IMR-90 (cell line): ENCODE data around the gene CIB1. TPM values are rescaled to one million over a fixed set of nuclear protein-coding genes. Genes with fewer than 3 reads are reported as not detected.

Experiments used
- ATAC-seq: fragments of 200-7000 bp; cut with Tn5 transposase; 2 replicates; pipeline ENCODE4 v1.9.1; 2020; ENCODE audit warnings: low read depth, mild to moderate bottlenecking, moderate library complexity
- BruUV-seq: library from RNA; stranded (reverse); fragments of 400-500 nt; replicated peaks from 2 replicates; lab custom pipeline; 2021; lab: Mats Ljungman, UMichigan
- CTCF ChIA-PET: fragments of 300-600 bp; formaldehyde crosslinking; extraction: SDS; loops from one replicate; lab custom pipeline; 2021; ENCODE audit warnings: antibody characterized with exemption; lab: Yijun Ruan, JAX
- POLR2A ChIA-PET: fragments of 300-600 bp; sonication (Branson Sonifier 250); formaldehyde crosslinking; loops from one replicate; lab custom pipeline; 2022; ENCODE audit warnings: antibody characterized with exemption; ENCODE audit not compliant: unreplicated experiment; lab: Charles Lee
- DNase-seq: peaks from one replicate; pipeline ENCODE4 v3.0.0; 2013
- H2AFZ ChIP-seq: replicated peaks from 2 replicates; pipeline ENCODE3; 2013; ENCODE audit warnings: low read length, mild to moderate bottlenecking; ENCODE audit not compliant: poor library complexity
- H2AK5ac ChIP-seq: 2 replicates; pipeline ENCODE4 v1.6.1; 2013; ENCODE audit warnings: low read depth, low read length, inconsistent platforms
- H2AK9ac ChIP-seq: replicated peaks from 2 replicates; pipeline ENCODE3; 2013; ENCODE audit warnings: mild to moderate bottlenecking, low read depth, low read length, moderate library complexity; ENCODE audit not compliant: poor library complexity
- H2BK120ac ChIP-seq: 2 replicates; pipeline ENCODE4 v1.6.1; 2013; ENCODE audit warnings: low read depth, low read length, inconsistent platforms
- H2BK15ac ChIP-seq: 3 replicates; pipeline ENCODE4 v1.6.1; 2013; ENCODE audit warnings: low read depth, low read length, inconsistent platforms
- H2BK20ac ChIP-seq: 2 replicates; pipeline ENCODE4 v1.6.1; 2013; ENCODE audit warnings: low read depth, mild to moderate bottlenecking, inconsistent platforms, low read length, moderate library complexity
- H2BK5ac ChIP-seq: 2 replicates; pipeline ENCODE4 v1.6.1; 2013; ENCODE audit warnings: mild to moderate bottlenecking, low read depth, low read length, inconsistent platforms; ENCODE audit not compliant: poor library complexity, severe bottlenecking
- H3K14ac ChIP-seq: replicated peaks from 2 replicates; pipeline ENCODE4 v1.6.1; 2013; ENCODE audit warnings: low read depth, low read length, inconsistent platforms
- H3K18ac ChIP-seq: 2 replicates; pipeline ENCODE4 v1.6.1; 2013; ENCODE audit warnings: low read depth, low read length, control low read depth
- H3K23ac ChIP-seq: 2 replicates; pipeline ENCODE4 v1.6.1; 2013; ENCODE audit warnings: low read depth, low read length, inconsistent platforms
- H3K27ac ChIP-seq: 2 replicates; pipeline ENCODE4 v1.5.1; 2013; ENCODE audit warnings: mild to moderate bottlenecking, control low read depth, low read length; ENCODE audit not compliant: insufficient read depth
- H3K27me3 ChIP-seq: 2 replicates; pipeline ENCODE4 v1.6.1; 2013; ENCODE audit warnings: low read length; ENCODE audit not compliant: control insufficient read depth, insufficient read depth
- H3K36me3 ChIP-seq: 2 replicates; pipeline ENCODE4 v1.6.1; 2013; ENCODE audit warnings: low read length, mixed read lengths; ENCODE audit not compliant: control insufficient read depth, insufficient read depth
- H3K4ac ChIP-seq: 2 replicates; pipeline ENCODE4 v1.6.1; 2013; ENCODE audit warnings: low read depth, low read length, inconsistent platforms
- H3K4me1 ChIP-seq: 2 replicates; pipeline ENCODE4 v1.6.1; 2013; ENCODE audit warnings: low read length, mixed read lengths; ENCODE audit not compliant: control insufficient read depth, insufficient read depth
- H3K4me2 ChIP-seq: 2 replicates; pipeline ENCODE4 v1.6.1; 2013; ENCODE audit warnings: low read depth, mild to moderate bottlenecking, control low read depth, low read length, moderate library complexity
- H3K4me3 ChIP-seq: 2 replicates; pipeline ENCODE4 v1.5.1; 2013; ENCODE audit warnings: low read depth, mild to moderate bottlenecking, control low read depth, low read length, moderate library complexity; ENCODE audit not compliant: insufficient read depth
- H3K56ac ChIP-seq: 2 replicates; pipeline ENCODE4 v1.6.1; 2013; ENCODE audit warnings: low read length, inconsistent platforms; ENCODE audit not compliant: insufficient read depth; ENCODE audit errors: extremely low read depth
- H3K79me1 ChIP-seq, 2 experiments: 2 replicates each; pipeline ENCODE4 v1.6.1; 2013; ENCODE audit warnings: low read length in 2 of 2, inconsistent platforms in 1 of 2, low read depth in 1 of 2
- H3K9ac ChIP-seq: 2 replicates; pipeline ENCODE4 v1.6.1; 2013; ENCODE audit warnings: low read depth, low read length, control low read depth
- H3K9me1 ChIP-seq: 2 replicates; pipeline ENCODE4 v1.6.1; 2013; ENCODE audit warnings: low read length, inconsistent platforms; ENCODE audit not compliant: insufficient read depth
- H3K9me3 ChIP-seq: 2 replicates; pipeline ENCODE4 v1.6.1; 2013; ENCODE audit warnings: low read length; ENCODE audit not compliant: control insufficient read depth, insufficient read depth
- H4K20me1 ChIP-seq: 2 replicates; pipeline ENCODE4 v1.6.1; 2013; ENCODE audit warnings: low read length, inconsistent platforms; ENCODE audit not compliant: insufficient read depth
- H4K5ac ChIP-seq: 2 replicates; pipeline ENCODE4 v1.6.1; 2013; ENCODE audit warnings: mild to moderate bottlenecking, low read depth, low read length, control low read depth
- H4K8ac ChIP-seq, 2 experiments: 2 replicates each; pipeline ENCODE4 v1.6.1; 2013; ENCODE audit warnings: low read depth in 2 of 2, low read length in 2 of 2, control low read depth in 1 of 2, inconsistent platforms in 1 of 2
- H4K91ac ChIP-seq: 2 replicates; pipeline ENCODE4 v1.6.1; 2013; ENCODE audit warnings: low read depth, low read length, inconsistent platforms; ENCODE audit not compliant: insufficient read depth
- CEBPB ChIP-seq: IDR thresholded peaks from 2 replicates; pipeline ENCODE4 v1.6.1; 2012; ENCODE audit warnings: low read depth, low read length, improper control_type of control experiment
- FOS ChIP-seq: fragments of 150-350 bp; IDR thresholded peaks from 2 replicates; pipeline ENCODE4 v1.6.1; 2016; ENCODE audit warnings: low read depth, low read length
- POLR2A ChIP-seq: IDR thresholded peaks from 2 replicates; pipeline ENCODE4 v1.6.1; 2012; ENCODE audit warnings: mild to moderate bottlenecking, low read depth, low read length
- SMC3 ChIP-seq: fragments of 150-350 bp; IDR thresholded peaks from 2 replicates; pipeline ENCODE4 v1.6.1; 2016; ENCODE audit warnings: low read depth, mild to moderate bottlenecking, antibody characterized with exemption, low read length, moderate library complexity
- WGBS, 2 experiments: methylation state at CpG; one replicate each; pipeline versions ENCODE4 v1.1.5 to v1.1.7; 2013; ENCODE audit warnings: missing lambda C conversion rate in 2 of 2; ENCODE audit not compliant: insufficient read length in 1 of 2; ENCODE audit errors: extremely low coverage in 2 of 2; 5-methylcytosine and 5-hydroxymethylcytosine counted together
- dilution Hi-C: fragments of 300-500 bp; cut with HindIII; formaldehyde crosslinking; loops from one replicate; pipeline ENCODE4 v1.14.3; 2018; ENCODE audit warnings: low sequenced_read_pairs; ENCODE audit not compliant: unreplicated experiment
- in situ Hi-C: fragments of 300-500 bp; cut with MboI; formaldehyde crosslinking; loops from 3 replicates; pipeline ENCODE4 v1.14.3; 2019; ENCODE audit warnings: low sequenced_read_pairs, inconsistent platforms, mixed read lengths
- intact Hi-C: fragments of 100-400 bp; cut with micrococcal nuclease; formaldehyde crosslinking; loops from 2 replicates; pipeline ENCODE4 v1.10.0; 2022
- polyA plus RNA-seq, 3 experiments: library from polyadenylated mRNA; depleted of rRNA; stranded (reverse); fragments of >200 nt; gene quantifications; 2 replicates each; pipeline ENCODE4 v1.2.3, GENCODE V29; 2012; ENCODE audit warnings: low replicate concordance in 1 of 3
- total RNA-seq: library from RNA; depleted of rRNA; stranded (reverse); fragments of >200 nt; gene quantifications from 2 replicates; pipeline ENCODE4 v1.2.3, GENCODE V29; 2012

The CIB1 gene
- total and polyA plus RNA-seq, 2 of the 4 experiments (the other 2 are of a cell fraction), result 31.5 to 94.1 TPM

DNA sequence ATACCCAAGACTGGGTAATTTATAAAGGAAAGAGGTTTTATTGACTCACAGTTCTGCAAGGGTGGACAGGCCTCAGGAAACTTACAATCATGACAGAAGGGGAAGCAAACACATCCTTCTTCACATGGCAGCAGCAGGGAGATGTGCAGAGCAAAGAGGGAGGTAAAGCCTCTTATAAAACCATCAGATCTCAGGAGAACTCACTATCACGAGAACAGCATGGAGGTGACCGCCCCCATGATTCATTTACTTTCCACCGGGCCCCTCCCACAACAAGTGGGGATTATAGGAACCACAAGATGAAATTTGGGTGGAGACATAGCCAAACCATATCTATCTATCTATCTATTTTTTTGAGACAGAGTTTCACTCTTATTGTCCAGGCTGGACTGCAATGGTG is 5.6 kb upstream of the CIB1 start (continued):
- TF ChIP-seq FOS, result no peak

DNA sequence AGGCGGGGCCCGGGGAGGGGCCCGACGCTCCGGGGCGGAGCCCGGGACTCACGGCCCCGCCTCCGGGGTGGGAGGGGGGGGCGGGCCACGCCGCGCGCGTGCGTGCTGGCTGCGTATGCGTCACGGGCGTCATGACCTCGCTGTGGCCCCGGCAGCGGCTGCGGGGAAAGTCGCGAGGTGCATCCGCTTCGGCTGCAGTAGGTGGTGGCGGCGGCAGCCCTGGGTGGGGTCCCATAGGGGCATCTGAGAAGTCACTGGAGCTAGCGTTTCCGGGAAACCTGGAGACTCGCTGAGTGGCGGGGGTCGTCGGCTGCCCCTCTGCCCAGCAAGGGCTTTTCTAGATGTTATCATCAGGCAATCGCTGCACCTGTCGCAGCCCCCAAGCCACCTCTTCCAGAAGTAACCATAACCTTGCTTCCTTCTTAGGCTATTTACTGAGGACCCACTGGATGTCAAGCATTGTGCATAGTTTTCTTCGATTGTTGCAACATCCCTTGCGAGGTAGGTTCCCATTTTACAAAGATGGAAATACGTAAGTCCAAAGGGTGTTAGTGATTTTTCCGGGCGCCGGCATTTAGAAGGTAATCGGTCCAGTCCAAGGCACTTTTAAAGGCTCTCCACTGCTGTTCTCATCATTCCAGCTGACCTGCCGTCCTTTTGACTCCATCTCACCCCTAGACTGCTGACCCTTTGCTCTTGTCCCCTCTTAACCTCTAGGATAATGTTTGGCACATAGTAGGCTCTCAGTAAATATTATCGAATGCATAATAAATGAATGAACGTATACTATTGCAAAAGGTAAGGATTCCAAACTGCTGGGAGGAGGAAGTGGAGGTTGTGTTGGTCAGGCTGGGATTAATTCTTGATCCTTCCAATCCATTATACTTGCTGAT is 601 bp upstream of the CIB1 start, which contains the start of gene GDPGP1:
Gene GDPGP1, plus strand, starts transcription at position 114 of the 893 bp plus-strand sequence. CDS start 6,700 bp downstream, outside the sequence.
- H3K27me3 ChIP-seq, result no peaks in the 10 kb centered on the region
- DNase-seq, result peak; percentile 12
- in situ Hi-C loops, result no loop called here

More for the DNA sequence above, 601 bp upstream of the CIB1 start, which contains the start of gene GDPGP1:
- intact Hi-C loops (loop anchor here (5.0 kb wide), 1 partner anchor 342 kb away; the partner anchor contains the start of gene AP3S2), dilution Hi-C loops (no loop called here)
- H3K14ac ChIP-seq, result peak within 1 kb of the TSS; percentile 90
- peak within 1 kb of the TSS; percentile 28 for H2BK5ac ChIP-seq
- TF ChIP-seq FOS, result peak; percentile 47; the same call in 1 of the 2 replicates
- peak; percentile 84 for TF ChIP-seq CEBPB
- TF ChIP-seq POLR2A, result no peak
- no peak for TF ChIP-seq SMC3
- peak within 1 kb of the TSS; percentile 67; the same call in 1 of the 2 replicates for H2AK5ac ChIP-seq
- ChIA-PET POLR2A (interaction anchor here (0.6 to 1.0 kb wide), 6 partner anchors 9 to 392 kb away, joined by 3 to 9 read pairs (median 6); partner anchors contain the start of genes IQGAP1 and TTLL13), CTCF (interaction anchor here (0.5 to 2.4 kb wide), 5 partner anchors 13 to 313 kb away, joined by 3 to 11 read pairs (median 6); no protein-coding TSS in a partner anchor)
- H3K36me3 ChIP-seq, result peaks cover 24% of the 10 kb centered on the region
- H4K8ac ChIP-seq, result peak within 1 kb of the TSS; percentile 19 to 92
- H3K9me3 ChIP-seq, result no peaks in the 10 kb centered on the region
- H3K4me1 ChIP-seq, result peaks cover 4% of the 10 kb centered on the region
- H3K9ac ChIP-seq, result peak within 1 kb of the TSS; percentile 77
- peak within 1 kb of the TSS; percentile 84 for H3K4ac ChIP-seq
- peak within 1 kb of the TSS; percentile 10; the same call in 1 of the 2 replicates for H3K18ac ChIP-seq
- peak within 1 kb of the TSS; percentile 52 for H4K5ac ChIP-seq
- peak within 1 kb of the TSS; percentile 78 for H3K23ac ChIP-seq
- H2BK20ac ChIP-seq, result no peak within 1 kb of the TSS
- WGBS, 2 experiments, result 12% methylated on average over 25 of the region's 49 CpGs; no CpG with 5 or more reads in 1 of the 2 experiments
- 0 out of 2 replicates have a peak, but pooled peaks cover 7% of the 10 kb centered on the region for H4K20me1 ChIP-seq
- no peak within 1 kb of the TSS; the same call in 2 of the 3 replicates for H2BK15ac ChIP-seq
- no peak for ATAC-seq
- peak within 1 kb of the TSS; percentile 84 for H3K4me3 ChIP-seq
- H2BK120ac ChIP-seq, result no peak within 1 kb of the TSS
- H3K9me1 ChIP-seq, result peaks cover 18% of the 10 kb centered on the region
- peak within 1 kb of the TSS; percentile 97 for H3K4me2 ChIP-seq
- peak within 1 kb of the TSS; percentile 96 for H2AFZ ChIP-seq
- H3K56ac ChIP-seq, result peak within 1 kb of the TSS; percentile 20; the same call in 1 of the 2 replicates
- BruUV-seq, result no TSS peak
- H3K27ac ChIP-seq, result peak within 1 kb of the TSS; percentile 77
- H2AK9ac ChIP-seq, result peak within 1 kb of the TSS; percentile 86
- peak within 1 kb of the TSS; percentile 34; the same call in 1 of the 2 replicates for H4K91ac ChIP-seq
- peaks cover 19 to 45% of the 10 kb centered on the region in 2 experiments for H3K79me1 ChIP-seq
